ENCODE measurements around the gene AIFM3.

DNA sequence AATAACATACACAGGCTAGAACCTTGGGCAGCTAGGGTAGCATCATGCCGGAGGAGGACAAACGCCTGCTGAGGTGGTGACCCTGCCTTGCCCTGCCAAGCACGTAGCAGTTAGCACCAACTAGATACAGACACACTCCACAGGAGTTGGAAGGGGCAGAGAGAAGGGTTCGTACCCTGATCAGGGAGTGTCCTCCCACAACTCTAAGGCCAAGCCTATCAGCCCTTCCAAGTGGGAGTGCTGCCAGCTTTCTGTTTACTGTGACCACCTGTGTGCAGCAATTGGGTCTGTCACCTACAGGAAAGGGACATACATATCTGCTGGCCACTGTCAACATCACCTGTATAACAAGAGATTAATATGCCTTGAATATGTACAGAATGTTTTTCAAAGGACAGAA lies 36.7 kb downstream of the AIFM3 start:
- TF ChIP-seq, protein P1, sequence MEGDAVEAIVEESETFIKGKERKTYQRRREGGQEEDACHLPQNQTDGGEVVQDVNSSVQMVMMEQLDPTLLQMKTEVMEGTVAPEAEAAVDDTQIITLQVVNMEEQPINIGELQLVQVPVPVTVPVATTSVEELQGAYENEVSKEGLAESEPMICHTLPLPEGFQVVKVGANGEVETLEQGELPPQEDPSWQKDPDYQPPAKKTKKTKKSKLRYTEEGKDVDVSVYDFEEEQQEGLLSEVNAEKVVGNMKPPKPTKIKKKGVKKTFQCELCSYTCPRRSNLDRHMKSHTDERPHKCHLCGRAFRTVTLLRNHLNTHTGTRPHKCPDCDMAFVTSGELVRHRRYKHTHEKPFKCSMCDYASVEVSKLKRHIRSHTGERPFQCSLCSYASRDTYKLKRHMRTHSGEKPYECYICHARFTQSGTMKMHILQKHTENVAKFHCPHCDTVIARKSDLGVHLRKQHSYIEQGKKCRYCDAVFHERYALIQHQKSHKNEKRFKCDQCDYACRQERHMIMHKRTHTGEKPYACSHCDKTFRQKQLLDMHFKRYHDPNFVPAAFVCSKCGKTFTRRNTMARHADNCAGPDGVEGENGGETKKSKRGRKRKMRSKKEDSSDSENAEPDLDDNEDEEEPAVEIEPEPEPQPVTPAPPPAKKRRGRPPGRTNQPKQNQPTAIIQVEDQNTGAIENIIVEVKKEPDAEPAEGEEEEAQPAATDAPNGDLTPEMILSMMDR (conservative IDR thresholded peaks at IDR 0.05 in 1 of 2, IDR thresholded peaks at IDR 0.05 in 1 of 2; ENCODE audit: extremely low read depth in 1 of 2, insufficient read depth in 1 of 2, low read depth in 1 of 2, low read length in 2 of 2) = no peak
- TF ChIP-seq EZH2 (IDR thresholded peaks at IDR 0.05; ENCODE audit: borderline replicate concordance, low read length) = no peak

Data from mammary epithelial cell (primary cell).